CD4-positive, alpha-beta T cell treated with Interleukin-17A for 4 hours (primary cell): ENCODE data around the gene ITIH3.
A peak's percentile ranks its signal among the peaks of the same experiment; 100 is the strongest.

ENCODE experiments used
- DNase-seq: peaks from one replicate; pipeline ENCODE4 v3.0.0-alpha.2; 2020; ENCODE audit warnings: mixed read lengths

Gene ITIH3

DNA sequence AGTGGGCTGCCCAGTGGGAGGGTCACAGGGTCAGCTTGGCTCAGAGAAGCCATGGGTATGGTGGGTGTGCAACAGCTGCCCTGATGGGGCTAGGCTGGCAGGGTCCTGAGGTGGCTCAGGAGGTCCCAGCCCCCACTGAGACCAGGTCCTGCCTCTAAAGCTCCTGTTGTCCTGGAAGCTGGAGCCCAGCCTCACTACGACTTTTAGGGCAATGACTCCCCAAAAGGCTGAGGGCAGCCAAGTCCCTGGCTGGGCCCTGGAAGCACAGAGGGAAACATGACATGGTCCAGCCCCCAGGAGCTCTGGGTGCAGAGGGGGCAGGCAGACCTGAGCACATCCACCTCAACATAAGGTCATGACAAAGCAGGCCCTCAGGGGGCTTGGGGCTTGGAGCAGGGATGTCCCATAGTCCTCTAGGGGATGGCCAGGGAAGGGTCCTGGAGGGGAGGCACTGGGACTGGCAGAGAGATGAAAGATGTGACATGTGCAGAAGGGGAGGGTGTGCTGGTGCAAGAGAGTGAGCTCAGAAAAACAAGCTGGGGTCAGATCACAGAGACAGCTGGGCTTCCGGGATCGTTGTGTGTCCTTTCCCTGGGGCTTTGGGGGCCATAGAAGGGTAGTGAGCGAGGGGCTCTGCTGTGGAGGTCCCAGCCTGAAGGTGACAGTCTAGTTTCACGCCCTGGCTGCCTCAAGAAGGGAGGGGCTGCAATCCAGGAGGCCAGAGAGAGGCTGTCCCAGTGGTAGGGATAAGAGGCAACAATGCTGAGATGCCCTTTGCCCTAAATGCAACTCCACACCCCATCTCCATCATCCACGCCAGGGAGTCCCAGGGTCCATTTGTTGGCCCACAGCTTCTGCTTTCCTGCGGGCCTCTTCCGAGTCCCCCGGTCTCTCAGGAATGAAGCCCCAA lies 639 bp upstream of the ITIH3 start:
- DNase-seq = no peak

DNA sequence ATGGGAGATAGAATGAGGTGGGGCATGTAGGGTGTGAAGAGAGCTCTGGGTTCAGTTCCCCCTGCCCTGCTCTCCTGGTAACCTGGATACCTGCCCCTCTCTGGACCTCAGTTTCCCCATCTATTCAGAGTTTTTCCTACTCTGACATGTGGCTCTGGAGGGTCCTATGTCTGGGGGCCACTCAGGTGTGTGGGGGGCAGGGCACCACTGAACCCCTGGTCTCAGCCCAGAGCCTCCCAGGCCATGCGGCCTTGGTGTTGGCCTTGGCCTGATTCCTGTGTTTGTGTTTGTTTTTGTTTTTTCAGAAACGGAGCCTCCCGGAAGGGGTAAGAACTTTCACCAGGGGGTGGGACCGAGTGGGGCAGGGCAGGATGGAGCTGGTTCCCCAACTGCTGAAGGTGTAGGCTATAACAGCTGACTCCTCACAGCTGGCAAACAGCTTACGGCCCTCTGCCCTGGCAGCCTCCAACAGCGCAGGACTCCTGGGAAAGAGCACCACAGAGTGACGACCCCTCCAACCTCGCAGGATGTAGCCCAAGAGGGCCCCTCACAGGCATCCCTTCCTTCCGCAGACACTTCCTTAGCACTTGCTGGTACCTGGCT lies 803 bp downstream of the ITIH3 start:
- no peak for DNase-seq

DNA sequence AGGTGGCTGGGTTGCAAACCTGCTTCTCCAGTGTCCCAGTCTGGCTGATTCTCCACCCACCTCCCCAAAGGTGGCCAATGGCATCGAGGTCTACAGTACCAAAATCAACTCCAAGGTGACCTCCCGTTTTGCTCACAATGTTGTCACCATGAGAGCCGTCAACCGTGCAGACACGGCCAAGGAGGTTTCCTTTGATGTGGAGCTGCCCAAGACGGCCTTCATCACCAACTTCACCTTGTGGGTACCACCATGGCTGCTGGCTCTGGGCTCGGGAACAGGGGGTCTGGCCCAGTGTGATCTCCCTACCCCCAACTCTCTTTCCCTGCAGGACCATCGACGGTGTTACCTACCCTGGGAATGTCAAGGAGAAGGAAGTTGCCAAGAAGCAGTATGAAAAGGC lies 1.8 kb downstream of the ITIH3 start:
- DNase-seq = no peak

DNA sequence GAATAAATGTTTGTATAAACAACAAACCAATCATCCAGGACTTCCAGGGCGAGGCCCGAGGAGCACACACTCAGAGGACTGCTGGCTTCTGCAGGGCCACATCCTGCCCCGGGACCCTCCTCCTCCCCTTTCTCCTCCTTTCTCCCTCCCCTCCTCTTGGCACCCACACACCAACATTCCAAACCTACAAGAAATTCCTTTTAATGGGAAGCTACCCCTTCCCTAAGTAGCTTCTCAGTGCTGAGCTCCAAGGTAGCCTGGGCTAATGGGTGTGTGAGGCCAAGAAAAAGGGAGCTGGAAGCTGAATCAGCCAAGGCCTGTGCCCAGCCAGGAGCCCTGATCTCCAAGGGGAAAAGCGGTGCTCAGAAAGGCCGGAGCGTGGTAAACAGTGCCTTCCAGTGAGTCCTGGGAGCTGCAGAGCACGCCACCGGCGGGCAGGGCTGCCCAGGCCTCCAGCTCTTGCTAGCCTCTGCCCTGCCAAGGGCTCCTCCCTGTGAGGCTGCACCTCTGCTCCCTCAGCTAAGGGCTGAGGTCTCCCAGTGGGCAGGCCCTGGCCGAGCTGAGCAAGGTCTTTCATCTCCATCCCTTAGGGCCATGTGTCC lies 3.9 kb downstream of the ITIH3 start:
- no peak for DNase-seq

DNA sequence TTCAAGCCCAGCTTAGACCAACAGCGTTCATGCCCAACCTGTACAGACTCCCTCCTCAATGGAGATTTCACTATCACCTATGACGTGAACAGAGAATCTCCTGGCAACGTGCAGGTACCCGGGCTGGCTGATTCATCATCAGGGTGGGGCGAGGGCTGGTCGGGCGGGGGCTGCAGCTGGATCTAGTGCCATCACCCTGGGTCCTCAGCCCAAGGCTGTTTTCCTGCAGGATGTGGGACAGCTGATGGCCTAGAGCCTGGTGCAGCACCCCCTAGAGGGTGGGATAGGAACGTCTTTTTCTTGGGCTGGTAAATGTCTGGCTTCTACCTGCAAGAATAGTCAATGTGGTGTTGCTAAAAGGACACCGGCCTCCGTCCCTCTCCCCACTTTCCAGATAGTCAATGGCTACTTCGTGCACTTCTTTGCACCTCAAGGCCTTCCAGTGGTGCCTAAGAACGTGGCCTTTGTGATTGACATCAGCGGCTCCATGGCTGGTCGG lies 4.4 kb downstream of the ITIH3 start:
- DNase-seq = peak; percentile 35

DNA sequence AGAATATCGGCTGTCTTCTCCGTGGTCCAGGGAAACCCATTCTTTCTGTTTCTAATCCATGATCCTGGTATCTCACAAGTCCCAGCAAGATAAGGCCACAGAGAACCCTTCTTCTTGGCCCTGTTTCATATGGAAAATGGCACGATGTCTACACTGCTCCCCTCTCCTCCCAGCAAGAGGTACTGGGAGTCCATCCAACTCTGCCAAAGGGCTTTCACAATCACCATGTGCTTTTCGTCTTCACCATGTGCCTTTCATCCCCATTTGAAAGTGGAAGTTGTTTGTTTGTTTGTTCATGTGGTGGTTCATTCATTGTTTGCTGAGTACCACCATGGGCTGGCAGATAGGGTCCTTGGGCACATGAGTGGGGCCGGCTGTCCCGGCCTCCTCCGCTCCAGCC lies 5.5 kb downstream of the ITIH3 start:
- no peak for DNase-seq

DNA sequence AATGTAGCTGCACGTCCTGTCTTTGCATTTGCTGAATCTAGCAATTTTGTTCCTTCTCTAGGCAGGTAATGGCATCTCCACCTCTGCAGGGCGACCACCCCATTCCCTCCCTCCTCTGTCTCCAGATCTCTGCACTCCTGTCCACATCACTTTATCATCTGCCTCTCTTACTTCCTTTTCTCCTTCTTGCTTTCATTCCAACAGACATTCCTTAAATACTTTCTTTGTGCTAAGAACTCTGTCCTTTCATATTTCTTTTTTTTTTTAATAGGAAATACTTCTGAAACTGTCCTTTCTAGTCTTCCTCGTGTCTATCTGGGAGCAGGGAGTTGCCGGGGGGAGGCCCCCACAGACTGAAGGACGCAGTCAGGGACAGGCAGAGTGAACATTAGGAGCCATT lies 7.2 kb downstream of the ITIH3 start:
- DNase-seq = no peak

DNA sequence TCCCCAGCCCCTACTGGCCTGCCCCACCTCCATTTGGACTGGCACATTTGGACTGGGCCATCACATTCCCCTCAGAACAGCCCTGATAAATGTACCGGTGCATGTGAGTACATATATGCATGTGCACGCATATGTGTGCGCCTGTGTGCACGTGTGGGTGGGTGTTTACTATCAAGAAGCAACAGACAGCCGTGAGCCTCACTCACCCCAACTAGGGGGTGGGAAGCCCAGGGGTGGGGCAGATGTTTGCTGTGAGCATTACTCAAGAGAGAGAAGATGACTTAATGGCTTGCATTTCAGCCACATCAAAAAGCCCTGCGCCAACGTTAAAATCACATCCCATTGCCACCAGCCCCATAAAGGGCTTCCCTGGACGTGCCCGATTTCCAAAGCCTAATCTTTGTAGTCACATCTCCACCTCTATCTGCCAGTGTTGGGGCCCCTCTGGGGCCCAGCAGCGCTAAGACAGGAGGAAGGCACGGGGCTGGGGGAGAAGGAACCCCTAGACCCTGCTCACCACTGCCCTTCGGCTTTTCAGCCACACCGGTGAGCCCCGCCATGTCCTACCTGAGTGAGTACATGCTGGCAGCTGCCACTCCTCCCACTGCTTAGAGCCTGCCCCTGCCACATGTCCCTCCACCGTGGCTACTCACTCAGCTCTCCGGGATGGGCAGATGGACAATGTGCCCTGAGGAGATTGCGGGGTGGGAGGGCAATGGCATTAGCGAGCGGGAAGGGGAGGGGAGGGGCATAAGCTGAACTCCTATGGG lies 10.9 kb downstream of the ITIH3 start:
- no peak for DNase-seq

DNA sequence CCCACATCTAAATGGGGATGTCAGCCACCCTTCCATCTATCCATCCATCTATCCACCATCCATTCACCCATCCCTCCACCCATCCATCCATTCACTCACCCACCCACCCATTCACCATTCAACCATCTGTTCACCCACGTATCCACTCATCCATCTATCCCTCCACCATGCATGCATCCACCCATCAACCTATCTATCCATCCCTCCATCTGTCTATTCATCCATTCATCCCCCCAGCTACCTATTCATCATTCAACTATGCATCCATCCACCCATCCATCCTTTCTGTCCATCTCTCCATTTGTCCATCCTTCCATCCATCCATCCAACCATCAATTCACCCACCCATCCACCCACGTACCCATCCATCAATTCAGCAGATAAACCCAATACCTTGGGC lies 14.6 kb downstream of the ITIH3 start:
- no peak for DNase-seq

DNA sequence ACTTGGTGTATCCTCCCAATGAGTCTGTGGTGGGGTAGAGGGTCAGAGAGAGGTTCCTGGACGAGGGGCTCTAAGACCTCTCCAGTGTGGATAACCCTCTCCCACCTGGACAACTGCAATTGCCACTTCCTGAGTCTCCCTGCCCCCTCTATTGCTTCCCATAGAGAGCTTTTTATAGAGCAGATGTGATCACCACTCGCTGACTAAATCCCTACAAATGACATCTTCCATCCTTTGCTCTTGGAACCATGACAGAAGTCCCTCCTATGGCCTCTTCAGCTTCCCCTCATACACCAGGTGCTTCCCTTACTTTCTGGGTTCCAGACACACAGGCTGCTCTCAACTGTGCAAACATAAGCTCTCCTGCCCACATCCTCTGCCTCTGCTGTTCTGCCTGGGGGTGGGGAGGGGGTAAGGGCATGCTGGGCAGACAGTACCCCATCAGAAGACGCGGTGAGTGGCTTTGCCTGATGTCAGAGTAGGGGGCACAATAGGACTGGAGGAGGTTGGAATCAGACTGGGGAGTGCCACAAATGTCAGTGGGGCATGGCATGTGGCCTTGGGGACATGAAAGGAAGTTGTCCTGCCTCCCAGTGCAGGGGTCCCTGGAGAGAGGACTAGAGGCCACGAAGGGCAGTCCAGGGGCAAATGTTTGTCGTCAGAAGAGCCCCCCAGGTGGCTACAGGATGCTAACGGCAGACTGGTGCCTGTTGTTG lies 15.2 kb downstream of the ITIH3 start:
- no peak for DNase-seq

DNA sequence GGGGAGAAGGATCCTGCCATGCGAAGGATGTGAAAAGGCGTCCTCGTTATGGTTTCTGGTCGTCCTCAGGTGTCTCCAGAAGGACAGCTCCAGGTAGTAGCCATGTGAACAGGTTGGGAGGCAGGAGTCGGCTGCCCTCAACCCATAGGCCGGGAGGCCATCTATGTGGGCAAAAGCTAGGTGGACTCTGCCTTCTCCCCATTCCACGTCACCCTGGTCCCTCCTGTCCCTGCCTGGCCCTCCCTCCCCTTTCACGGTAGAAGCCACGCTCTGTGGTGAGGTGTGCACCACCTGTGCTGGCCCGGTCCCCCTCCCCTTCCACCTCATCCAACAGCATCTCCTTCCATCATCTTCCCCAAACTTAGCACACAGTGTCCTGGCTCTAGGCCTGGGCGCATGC lies 16.3 kb downstream of the ITIH3 start:
- DNase-seq = no peak

DNA sequence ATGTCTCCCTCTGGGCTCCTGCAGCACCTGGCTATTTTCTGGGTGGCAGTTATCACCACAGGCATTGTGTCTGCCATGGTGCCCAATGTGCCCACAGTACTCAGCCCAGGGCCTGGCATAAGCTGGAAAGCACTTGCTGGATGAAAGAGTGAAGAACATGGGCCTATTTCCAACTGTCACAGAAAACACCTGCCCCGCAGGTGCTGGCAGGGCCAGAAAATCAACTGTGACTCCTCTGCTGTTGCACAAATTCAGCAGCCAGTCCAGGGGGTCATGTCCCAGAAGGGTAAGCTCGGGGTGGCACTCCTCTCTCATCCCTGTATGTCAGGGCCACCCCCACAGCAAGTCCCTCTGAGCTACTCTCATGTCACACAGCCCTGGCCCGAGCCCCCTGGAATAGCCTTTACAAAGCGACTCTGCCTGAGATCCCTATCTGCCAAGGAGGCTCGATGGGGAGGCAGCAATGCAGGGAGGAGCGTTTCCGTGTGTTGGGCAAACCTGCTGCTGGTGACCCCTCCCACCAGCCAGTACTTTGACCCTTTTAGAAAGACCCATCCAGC lies 16.9 kb downstream of the ITIH3 start:
- DNase-seq = no peak

DNA sequence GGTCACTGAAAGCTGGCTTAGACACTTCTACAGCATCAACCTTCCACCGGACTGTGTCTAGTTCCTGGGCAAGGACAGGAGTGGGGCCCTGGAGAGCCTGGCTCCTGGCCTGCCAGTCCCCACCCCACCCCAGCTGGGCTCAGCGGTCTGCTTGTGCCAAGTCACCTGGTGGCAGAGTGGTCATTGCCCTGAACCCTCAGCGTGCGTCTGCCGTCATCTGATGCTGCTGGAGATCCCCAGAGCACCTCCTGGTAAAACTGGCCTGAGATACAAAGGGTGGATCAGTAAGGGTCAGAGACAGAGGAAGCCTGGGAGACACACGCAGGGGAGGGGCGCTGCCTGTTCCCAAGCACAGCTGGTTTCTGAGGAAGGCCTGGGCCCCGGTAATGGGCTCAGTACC lies 19.2 kb downstream of the ITIH3 start:
- no peak for DNase-seq

DNA sequence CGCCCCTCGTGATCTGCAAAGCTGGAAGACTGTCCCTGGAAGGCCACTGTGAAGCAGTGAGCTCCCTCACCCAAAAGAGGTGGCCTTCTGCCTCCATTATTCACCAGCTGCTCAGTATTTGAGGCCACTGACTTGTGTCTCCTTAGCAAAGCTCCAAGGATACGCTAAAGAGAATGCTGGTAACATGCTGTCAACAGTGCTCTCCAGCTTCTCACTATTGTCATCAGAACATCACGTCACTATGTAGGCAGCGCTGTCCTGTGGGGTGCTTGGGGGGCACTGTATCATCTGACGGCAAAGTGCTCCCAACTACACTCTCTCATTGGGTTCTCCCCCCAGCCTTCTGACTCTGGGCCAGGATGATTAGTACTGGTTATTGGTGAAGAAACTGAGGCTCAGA lies 21.6 kb downstream of the ITIH3 start:
- no peak for DNase-seq

DNA sequence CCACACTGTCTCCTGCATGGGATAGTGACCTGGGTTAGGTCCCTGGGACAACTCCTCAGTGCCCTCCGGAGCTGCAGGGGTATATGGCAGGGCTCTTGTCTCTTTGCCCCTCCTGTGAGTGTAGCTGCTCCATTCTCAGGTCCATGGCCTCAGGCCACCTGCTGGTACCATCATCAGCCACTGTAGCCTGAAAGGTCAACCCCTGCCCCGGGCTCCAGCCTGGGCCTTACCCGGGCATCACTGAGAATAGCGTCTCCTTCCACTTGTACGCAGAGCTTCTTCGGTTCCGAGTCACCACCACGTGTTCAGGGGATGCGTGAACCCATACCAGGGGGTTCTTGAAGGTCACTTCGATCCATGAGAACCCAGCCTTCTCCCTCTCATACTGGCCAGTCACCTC lies 22.1 kb downstream of the ITIH3 start:
- DNase-seq = no peak

DNA sequence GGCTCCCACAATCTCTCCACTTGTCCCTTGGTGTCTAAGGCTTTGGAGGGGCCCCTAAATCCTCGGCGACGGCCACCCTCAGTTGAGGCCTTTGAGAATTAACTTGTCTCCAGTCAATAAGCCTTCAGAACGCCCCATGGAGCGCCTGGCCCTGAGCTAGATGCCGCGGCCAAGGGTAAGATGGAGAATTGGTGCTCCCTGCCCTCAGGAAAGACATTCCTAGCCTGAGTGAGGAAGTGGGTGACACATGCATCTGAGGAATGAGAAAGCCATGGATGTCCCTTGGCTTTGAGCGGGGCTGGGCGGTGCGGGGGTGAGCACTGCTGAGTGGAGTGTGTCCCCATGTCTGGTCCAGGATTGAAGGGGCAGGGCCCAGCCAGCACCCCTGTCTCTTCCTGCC lies 22.6 kb downstream of the ITIH3 start:
- DNase-seq = no peak

DNA sequence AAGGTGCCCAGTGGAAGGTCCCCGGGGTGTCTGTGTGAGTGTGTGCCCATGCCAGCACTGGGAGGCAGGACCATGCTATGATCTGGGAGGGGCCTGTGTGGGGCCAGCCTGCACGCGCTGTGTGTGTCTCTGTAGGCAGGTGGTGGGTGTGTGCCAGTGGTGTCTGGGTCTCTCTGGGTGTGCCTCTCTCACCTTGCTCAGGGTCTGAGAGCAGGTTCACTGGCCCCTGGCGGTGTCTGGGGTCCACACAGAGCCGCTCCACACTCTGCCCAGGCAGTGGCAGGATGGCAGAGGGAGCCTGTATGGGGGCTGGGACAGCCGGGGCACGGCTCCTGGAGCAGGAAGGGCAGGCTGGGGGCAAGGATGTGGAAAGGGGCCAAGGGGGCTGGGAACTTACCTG lies 23.3 kb downstream of the ITIH3 start:
- no peak for DNase-seq

DNA sequence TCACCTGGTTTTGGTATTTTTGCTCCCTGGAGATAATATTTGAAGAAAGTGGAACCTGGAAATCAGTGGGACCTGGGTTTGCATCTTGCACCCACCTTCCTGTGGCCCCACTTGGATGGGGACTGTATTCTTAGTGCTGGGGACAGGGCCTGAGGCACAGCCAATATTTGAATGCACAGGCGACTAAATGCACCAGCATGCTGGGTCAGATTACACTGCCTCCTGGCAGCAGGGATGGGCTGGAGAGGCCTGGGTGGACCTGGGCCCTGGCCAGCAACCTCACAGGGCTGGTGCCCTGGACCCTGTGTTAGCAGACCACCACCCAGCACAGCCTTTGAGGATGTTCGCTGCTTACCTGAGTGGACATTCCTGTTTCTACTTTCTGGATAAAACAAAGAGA lies 25.3 kb downstream of the ITIH3 start:
- DNase-seq = no peak

DNA sequence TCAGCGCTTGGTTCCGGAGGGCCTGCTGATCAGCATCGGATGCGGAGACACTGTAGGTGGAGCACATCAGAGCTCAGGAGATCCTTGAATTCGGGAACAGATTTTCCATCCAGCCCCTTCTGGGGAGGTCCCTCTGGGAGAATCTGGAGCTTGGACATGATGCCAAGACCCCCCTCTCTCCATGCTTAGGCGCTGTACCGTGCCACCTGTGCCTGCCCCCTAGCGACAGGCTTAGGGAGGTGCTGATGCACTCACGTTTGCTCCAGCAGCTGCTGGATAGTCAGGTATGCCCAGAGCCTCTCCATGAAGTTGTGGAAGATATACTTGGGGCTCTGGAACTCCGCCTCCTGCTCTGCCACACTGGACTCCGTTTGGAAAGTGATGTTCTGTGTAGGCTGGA lies 26.1 kb downstream of the ITIH3 start:
- peak; percentile 25 for DNase-seq

DNA sequence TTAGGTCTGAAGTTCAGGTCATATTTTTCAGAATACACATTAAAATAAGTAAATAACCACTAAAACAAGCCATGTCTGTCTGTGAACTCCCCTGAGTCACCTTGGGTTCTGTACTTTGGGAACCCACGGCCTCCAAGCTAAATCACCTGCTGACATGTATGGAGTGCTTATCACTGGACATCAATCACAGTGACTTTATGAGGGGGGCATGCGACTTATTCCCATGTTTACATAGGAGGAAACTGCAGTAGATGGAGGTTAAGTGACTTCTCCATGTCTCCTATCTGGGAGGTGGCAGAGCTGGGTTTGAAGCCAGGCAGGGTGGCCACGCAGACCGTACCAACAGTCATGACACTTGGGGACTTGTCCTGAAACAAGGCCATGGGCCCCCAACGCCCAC lies 27.8 kb downstream of the ITIH3 start:
- DNase-seq = no peak

DNA sequence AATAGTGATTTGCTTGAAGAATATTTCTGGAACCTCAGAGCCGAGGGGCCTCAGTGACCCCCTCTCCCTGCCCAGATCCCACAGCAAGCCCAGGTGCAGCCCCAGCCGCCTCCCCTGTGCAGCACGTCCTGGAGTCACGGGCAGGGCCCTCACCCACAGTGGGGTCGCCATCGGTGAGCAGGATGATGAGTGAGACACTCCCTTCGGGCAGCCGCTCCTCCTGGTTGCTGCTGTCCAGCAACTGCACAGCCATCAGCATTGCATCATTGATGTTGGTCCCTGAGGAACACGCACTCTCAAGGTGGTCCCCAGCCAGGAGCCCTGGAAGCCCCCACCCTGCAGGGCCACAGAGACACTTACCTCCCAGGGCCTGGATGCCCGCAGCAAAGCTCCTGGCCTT lies 29.4 kb downstream of the ITIH3 start:
- no peak for DNase-seq

DNA sequence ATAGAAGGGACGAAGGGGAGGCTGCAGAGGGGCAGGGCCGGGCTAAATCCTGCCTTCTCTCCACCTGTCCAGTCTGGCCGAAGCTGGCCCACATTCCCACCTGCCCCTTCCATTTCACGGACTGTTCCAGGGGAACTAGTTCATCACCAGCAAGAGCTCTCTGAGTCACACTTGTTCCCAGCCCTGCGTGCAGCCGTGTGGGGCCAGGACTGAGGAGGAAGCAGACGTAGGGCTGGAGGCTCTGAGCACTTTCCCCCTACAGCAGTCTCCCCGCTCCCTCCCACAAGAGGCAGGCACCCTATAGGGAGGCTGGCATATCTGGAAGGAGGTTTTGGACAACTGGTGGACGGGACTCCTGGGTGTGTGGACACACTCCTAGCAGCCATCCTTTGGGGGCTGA lies 32.8 kb downstream of the ITIH3 start:
- no peak for DNase-seq
